ENCODE measurements around the gene TSPAN9.

TSPAN9 gene

GRCh38 chr12:3329361-3329760, 252.2 kb downstream of the TSPAN9 start:
- Histone ChIP-seq H3K4me1 (ENCODE audit: control insufficient read depth, insufficient read depth, low read length) (peaks cover 22% of the 10 kb centered on the region), H3K27me3 (ENCODE audit: control insufficient read depth, insufficient read depth, low read length, poor library complexity, severe bottlenecking) (no peaks in the 10 kb centered on the region), H3K36me3 (ENCODE audit: control insufficient read depth, insufficient read depth, low read length) (no peaks in the 10 kb centered on the region), H3K4me3 (ENCODE audit: insufficient read depth, low read depth, low read length) (no peak overlapping the region), H3K27ac (ENCODE audit: insufficient read depth, low read depth, low read length, poor library complexity, severe bottlenecking) (no peak overlapping the region), H3K9me3 (ENCODE audit: control insufficient read depth, low read length) (no peaks in the 10 kb centered on the region)
- WGBS, 2 experiments: 77% methylated on average over 6 of the region's 6 CpGs

DNA sequence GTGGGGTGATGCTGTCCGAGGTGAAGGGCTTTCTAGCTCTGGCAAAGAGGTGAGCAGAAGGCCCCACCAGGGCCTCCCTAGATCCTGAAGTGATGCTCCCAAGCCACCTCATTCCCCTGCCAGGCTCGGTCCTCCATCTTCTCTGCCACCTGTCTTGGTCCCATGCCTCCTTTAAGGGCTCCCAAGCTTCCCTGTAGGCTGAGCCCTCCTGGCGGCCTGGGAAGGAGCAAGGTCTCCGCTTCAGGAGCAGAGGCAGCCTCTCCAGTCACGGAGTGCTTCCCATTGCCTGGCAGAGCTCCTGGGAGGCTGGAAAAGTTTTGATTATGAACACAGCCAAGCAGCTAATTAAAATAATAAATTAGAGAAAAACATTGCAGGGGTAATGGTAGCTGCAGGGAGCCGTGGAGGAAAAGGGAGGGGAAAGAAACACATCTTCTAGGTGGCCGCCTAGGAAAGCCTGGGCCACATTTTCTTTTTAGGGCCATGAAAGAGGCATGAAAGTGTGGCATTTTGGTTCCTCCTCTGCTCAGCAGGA, 253.9 kb downstream of the TSPAN9 start:
- no peak overlapping the region for H3K4me3 ChIP-seq (ENCODE audit: insufficient read depth, low read depth, low read length)
- no peaks in the 10 kb centered on the region for H3K36me3 ChIP-seq (ENCODE audit: control insufficient read depth, insufficient read depth, low read length)
- peaks cover 21% of the 10 kb centered on the region for H3K4me1 ChIP-seq (ENCODE audit: control insufficient read depth, insufficient read depth, low read length)
- no peaks in the 10 kb centered on the region for H3K9me3 ChIP-seq (ENCODE audit: control insufficient read depth, low read length)
- H3K27ac ChIP-seq (ENCODE audit: insufficient read depth, low read depth, low read length, poor library complexity, severe bottlenecking): no peak overlapping the region
- H3K27me3 ChIP-seq (ENCODE audit: control insufficient read depth, insufficient read depth, low read length, poor library complexity, severe bottlenecking): no peaks in the 10 kb centered on the region
- 90 to 94% methylated on average over 7 of the region's 7 CpGs for WGBS, 2 experiments

DNA sequence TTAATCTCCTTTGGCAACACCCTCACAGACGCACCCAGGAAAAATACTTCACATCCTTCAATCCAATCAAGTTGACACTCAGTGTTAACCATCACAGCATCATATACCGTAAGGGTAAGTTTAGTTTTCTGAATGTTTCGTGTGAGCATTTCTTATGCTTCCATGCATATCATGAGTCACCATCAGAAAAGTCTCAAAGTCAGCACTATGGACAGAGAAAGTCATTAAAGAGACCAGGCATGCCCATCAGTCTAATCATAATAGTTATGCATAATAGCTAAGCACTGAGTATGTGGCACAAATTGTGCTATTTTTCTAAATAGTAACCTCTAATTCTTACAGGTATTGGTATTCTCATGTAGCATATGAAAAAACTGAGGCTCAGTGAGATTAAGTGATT, 255.0 kb downstream of the TSPAN9 start:
- 92 to 98% methylated on average over 3 of the region's 3 CpGs for whole genome bisulfite sequencing, 2 experiments
- no peak overlapping the region for H3K27ac ChIP-seq (ENCODE audit: insufficient read depth, low read depth, low read length, poor library complexity, severe bottlenecking)
- no peaks in the 10 kb centered on the region for H3K27me3 ChIP-seq (ENCODE audit: control insufficient read depth, insufficient read depth, low read length, poor library complexity, severe bottlenecking)
- H3K4me3 ChIP-seq (ENCODE audit: insufficient read depth, low read depth, low read length): no peak overlapping the region
- H3K36me3 ChIP-seq (ENCODE audit: control insufficient read depth, insufficient read depth, low read length): no peaks in the 10 kb centered on the region
- no peaks in the 10 kb centered on the region for H3K9me3 ChIP-seq (ENCODE audit: control insufficient read depth, low read length)
- H3K4me1 ChIP-seq (ENCODE audit: control insufficient read depth, insufficient read depth, low read length): peaks cover 24% of the 10 kb centered on the region

GRCh38 chr12:3333583-3333982, 256.4 kb downstream of the TSPAN9 start:
- no peaks in the 10 kb centered on the region for H3K27me3 ChIP-seq (ENCODE audit: control insufficient read depth, insufficient read depth, low read length, poor library complexity, severe bottlenecking)
- no peak overlapping the region for H3K4me3 ChIP-seq (ENCODE audit: insufficient read depth, low read depth, low read length)
- 45 to 50% methylated on average over 9 of the region's 10 CpGs for WGBS, 2 experiments
- H3K36me3 ChIP-seq (ENCODE audit: control insufficient read depth, insufficient read depth, low read length): no peaks in the 10 kb centered on the region
- H3K4me1 ChIP-seq (ENCODE audit: control insufficient read depth, insufficient read depth, low read length): peaks cover 24% of the 10 kb centered on the region
- no peak overlapping the region for H3K27ac ChIP-seq (ENCODE audit: insufficient read depth, low read depth, low read length, poor library complexity, severe bottlenecking)
- H3K9me3 ChIP-seq (ENCODE audit: control insufficient read depth, low read length): no peaks in the 10 kb centered on the region

GRCh38 chr12:3333991-3334391, 256.8 kb downstream of the TSPAN9 start:
- peaks cover 24% of the 10 kb centered on the region for H3K4me1 ChIP-seq (ENCODE audit: control insufficient read depth, insufficient read depth, low read length)
- no peaks in the 10 kb centered on the region for H3K27me3 ChIP-seq (ENCODE audit: control insufficient read depth, insufficient read depth, low read length, poor library complexity, severe bottlenecking)
- H3K9me3 ChIP-seq (ENCODE audit: control insufficient read depth, low read length): no peaks in the 10 kb centered on the region
- H3K27ac ChIP-seq (ENCODE audit: insufficient read depth, low read depth, low read length, poor library complexity, severe bottlenecking): no peak overlapping the region
- 89% methylated on average over 9 of the region's 9 CpGs for WGBS, 2 experiments
- H3K36me3 ChIP-seq (ENCODE audit: control insufficient read depth, insufficient read depth, low read length): no peaks in the 10 kb centered on the region
- H3K4me3 ChIP-seq (ENCODE audit: insufficient read depth, low read depth, low read length): no peak overlapping the region

DNA sequence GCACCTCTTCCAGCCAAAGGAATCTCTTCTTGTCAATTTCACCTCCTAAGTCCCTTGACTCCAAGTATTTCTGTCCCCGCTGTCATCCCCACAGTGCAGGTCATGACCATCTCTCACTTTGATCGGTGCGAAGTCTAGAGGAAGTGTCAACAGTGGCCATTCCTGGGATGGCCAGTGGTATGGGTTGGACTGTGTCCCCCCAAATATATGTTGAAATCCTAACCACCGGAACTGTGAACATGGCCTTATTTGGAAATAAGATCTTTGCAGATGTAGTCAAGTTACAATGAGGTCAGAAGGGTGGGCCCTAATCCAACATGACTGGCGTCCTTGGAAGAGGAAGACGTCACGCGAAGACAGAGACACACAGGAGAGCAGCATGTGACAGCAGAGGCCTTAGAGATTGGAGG, 257.9 kb downstream of the TSPAN9 start:
- WGBS, 2 experiments: 94% methylated on average over 8 of the region's 8 CpGs
- no peaks in the 10 kb centered on the region for H3K36me3 ChIP-seq (ENCODE audit: control insufficient read depth, insufficient read depth, low read length)
- peaks cover 24% of the 10 kb centered on the region for H3K4me1 ChIP-seq (ENCODE audit: control insufficient read depth, insufficient read depth, low read length)
- no peak overlapping the region for H3K4me3 ChIP-seq (ENCODE audit: insufficient read depth, low read depth, low read length)
- no peak overlapping the region for H3K27ac ChIP-seq (ENCODE audit: insufficient read depth, low read depth, low read length, poor library complexity, severe bottlenecking)
- H3K27me3 ChIP-seq (ENCODE audit: control insufficient read depth, insufficient read depth, low read length, poor library complexity, severe bottlenecking): no peaks in the 10 kb centered on the region
- H3K9me3 ChIP-seq (ENCODE audit: control insufficient read depth, low read length): no peaks in the 10 kb centered on the region

All from ectodermal cell (in vitro differentiated cells).